ENCODE data around the gene GREM1.

DNA sequence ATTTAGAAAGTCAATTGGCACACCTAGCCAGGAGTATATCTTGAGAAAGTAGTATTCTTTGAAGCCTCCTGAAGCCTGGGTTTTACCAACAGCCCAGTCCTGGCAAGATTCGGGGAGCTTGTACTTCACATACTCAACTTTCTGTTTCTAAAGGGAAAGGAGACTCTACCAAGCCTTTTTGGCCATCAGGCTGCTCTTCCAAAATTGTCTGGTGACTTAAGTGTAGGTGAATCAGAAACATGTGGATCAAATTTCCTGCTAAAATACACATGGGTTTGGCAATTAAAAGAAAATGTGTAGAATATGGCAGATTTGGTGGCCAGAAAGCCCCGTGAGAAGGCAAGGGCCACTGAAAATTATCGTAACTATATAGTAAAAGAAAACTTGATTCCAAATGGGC is 15.9 kb upstream of the GREM1 start:
- TF ChIP-seq, protein P1, sequence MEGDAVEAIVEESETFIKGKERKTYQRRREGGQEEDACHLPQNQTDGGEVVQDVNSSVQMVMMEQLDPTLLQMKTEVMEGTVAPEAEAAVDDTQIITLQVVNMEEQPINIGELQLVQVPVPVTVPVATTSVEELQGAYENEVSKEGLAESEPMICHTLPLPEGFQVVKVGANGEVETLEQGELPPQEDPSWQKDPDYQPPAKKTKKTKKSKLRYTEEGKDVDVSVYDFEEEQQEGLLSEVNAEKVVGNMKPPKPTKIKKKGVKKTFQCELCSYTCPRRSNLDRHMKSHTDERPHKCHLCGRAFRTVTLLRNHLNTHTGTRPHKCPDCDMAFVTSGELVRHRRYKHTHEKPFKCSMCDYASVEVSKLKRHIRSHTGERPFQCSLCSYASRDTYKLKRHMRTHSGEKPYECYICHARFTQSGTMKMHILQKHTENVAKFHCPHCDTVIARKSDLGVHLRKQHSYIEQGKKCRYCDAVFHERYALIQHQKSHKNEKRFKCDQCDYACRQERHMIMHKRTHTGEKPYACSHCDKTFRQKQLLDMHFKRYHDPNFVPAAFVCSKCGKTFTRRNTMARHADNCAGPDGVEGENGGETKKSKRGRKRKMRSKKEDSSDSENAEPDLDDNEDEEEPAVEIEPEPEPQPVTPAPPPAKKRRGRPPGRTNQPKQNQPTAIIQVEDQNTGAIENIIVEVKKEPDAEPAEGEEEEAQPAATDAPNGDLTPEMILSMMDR (IDR thresholded peaks at IDR 0.05), result no peak
- TF ChIP-seq CHD2 (IDR thresholded peaks at IDR 0.05; ENCODE audit: low read length, partially characterized antibody), result no peak
- TF ChIP-seq POLR2AphosphoS5 (IDR thresholded peaks at IDR 0.05; ENCODE audit: low read depth, low read length), result no peak
- TF ChIP-seq EZH2phosphoT487 (IDR thresholded peaks at IDR 0.05; ENCODE audit: borderline replicate concordance, low read depth), result no peak
- no peak for TF ChIP-seq RCOR1 (IDR thresholded peaks at IDR 0.05; ENCODE audit: low read length)

Data from SK-N-SH (cell line).